ENCODE measurements around the gene EBF3. TPM values are rescaled to one million over a fixed set of nuclear protein-coding genes. Genes with fewer than 3 reads are reported as not detected.

The EBF3 gene
- total RNA-seq, 1 donor from 2014 or later: 0.15 TPM

DNA sequence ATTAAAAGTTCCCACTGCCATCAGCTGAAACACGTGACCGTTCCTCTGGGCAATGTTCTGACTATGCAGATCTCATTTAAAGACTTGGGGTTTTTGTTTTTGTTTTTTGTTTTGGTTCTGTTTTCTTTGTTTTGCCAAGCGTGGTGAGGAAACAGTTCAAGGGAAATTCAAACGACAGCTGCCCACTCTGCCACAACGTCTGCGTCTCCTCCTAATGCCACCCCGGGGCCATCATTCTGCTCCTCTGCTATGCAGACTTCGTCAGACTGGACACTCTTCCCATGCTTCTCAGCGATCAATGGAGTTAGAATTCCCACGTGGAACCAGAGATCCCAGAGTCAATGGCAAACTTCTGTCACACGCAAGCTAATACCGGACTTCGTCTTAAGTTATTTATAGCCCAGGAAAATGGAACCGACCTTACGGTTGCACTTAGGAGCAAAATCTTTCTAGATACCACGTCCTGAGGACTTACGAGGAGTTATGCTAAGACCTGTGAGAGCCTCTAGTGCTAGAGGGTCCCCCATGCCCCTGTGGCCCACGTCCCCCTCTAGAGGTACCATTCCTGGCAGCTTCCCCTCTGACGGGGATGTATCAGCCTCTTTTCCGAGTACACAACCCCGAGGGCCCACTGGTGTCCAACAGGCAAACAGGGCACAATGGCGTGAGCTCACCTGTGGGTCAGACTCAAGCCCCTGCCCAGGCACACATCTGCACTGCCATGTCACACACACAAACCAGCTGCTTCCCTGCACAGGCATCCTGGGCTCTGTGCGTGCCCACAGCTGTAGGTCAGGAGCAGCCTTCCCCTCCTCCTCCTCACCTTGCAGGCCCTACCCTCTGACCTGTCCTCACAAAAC, 24.4 kb downstream of the EBF3 start:
- Mint-ChIP-seq H3K4me3 (no peak overlapping the region), H3K27ac (peak overlapping the region; percentile 88), H3K36me3 (no peaks in the 10 kb centered on the region), H3K4me1 (peaks cover 15% of the 10 kb centered on the region), H3K27me3 (ENCODE audit: insufficient read depth, low read depth) (peaks cover 11% of the 10 kb centered on the region), H3K9me3 (no peaks in the 10 kb centered on the region)
- TF ChIP-seq EZH2phosphoT487 (IDR thresholded peaks at IDR 0.05): no peak
- TF ChIP-seq, protein P1, sequence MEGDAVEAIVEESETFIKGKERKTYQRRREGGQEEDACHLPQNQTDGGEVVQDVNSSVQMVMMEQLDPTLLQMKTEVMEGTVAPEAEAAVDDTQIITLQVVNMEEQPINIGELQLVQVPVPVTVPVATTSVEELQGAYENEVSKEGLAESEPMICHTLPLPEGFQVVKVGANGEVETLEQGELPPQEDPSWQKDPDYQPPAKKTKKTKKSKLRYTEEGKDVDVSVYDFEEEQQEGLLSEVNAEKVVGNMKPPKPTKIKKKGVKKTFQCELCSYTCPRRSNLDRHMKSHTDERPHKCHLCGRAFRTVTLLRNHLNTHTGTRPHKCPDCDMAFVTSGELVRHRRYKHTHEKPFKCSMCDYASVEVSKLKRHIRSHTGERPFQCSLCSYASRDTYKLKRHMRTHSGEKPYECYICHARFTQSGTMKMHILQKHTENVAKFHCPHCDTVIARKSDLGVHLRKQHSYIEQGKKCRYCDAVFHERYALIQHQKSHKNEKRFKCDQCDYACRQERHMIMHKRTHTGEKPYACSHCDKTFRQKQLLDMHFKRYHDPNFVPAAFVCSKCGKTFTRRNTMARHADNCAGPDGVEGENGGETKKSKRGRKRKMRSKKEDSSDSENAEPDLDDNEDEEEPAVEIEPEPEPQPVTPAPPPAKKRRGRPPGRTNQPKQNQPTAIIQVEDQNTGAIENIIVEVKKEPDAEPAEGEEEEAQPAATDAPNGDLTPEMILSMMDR (IDR thresholded peaks at IDR 0.05): no peak
- no peak for TF ChIP-seq EZH2 (IDR thresholded peaks at IDR 0.05)
- Histone ChIP-seq H3K4me3 (no peak overlapping the region), H3K27me3 (no peaks in the 10 kb centered on the region), H3K27ac (no peak overlapping the region), H2AFZ (replicated peaks) (no peak overlapping the region), H3F3A (ENCODE audit: low read depth) (no peaks in the 10 kb centered on the region), H3K4me2 (no peak overlapping the region), H3K36me3 (no peaks in the 10 kb centered on the region), H3K9ac (no peak overlapping the region), H3K79me2 (ENCODE audit: low read depth) (no peaks in the 10 kb centered on the region), H3K9me3 (ENCODE audit: low read depth) (no peaks in the 10 kb centered on the region), H4K20me1 (ENCODE audit: low read depth) (no peaks in the 10 kb centered on the region), H3K4me1 (peaks cover 2% of the 10 kb centered on the region)
- no peak for DNase-seq (ENCODE audit: low spot score)

GRCh38 chr10:129938460-129938859, 25.6 kb downstream of the EBF3 start:
- Mint-ChIP-seq H3K27me3 (ENCODE audit: insufficient read depth, low read depth) (peaks cover 11% of the 10 kb centered on the region), H3K36me3 (no peaks in the 10 kb centered on the region), H3K27ac (no peak overlapping the region), H3K4me1 (peaks cover 19% of the 10 kb centered on the region), H3K4me3 (no peak overlapping the region), H3K9me3 (no peaks in the 10 kb centered on the region)
- no peak overlapping the region for H2AFZ ChIP-seq (replicated peaks)
- no peak overlapping the region for H3K27ac ChIP-seq
- H3K9ac ChIP-seq: no peak overlapping the region
- no peaks in the 10 kb centered on the region for H4K20me1 ChIP-seq (ENCODE audit: low read depth)
- no peaks in the 10 kb centered on the region for H3F3A ChIP-seq (ENCODE audit: low read depth)
- DNase-seq (ENCODE audit: low spot score): no peak
- H3K4me1 ChIP-seq: peaks cover 2% of the 10 kb centered on the region
- no peaks in the 10 kb centered on the region for H3K79me2 ChIP-seq (ENCODE audit: low read depth)
- no peak overlapping the region for H3K4me2 ChIP-seq
- H3K9me3 ChIP-seq (ENCODE audit: low read depth): no peaks in the 10 kb centered on the region
- no peaks in the 10 kb centered on the region for H3K36me3 ChIP-seq
- TF ChIP-seq, protein P1 (IDR thresholded peaks at IDR 0.05): no peak
- TF ChIP-seq EZH2phosphoT487 (IDR thresholded peaks at IDR 0.05) (no peak), EZH2 (IDR thresholded peaks at IDR 0.05) (no peak)
- no peaks in the 10 kb centered on the region for H3K27me3 ChIP-seq
- H3K4me3 ChIP-seq: no peak overlapping the region

DNA sequence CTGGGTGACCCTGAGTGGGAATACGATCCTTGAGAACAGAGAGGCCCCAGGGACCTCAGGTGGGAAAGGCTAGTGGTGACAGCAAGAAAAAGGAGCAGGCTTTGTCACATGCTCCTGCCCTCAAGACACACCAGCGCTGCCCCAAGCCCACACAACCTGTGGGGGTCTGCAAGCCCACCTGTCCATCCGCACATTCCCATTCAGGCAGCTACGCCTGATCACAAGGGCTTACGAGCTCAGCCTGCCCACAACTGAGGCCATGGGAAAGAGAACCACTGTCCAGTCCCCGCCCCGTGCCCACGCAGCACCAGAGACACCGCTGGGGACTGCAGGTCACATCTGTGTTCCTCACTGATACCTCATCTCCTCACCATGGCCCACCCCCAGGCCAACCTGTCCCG, 26.7 kb downstream of the EBF3 start:
- Histone ChIP-seq H3K9ac (no peak overlapping the region), H3F3A (ENCODE audit: low read depth) (no peaks in the 10 kb centered on the region), H3K27ac (no peak overlapping the region), H2AFZ (replicated peaks) (no peak overlapping the region), H3K9me3 (ENCODE audit: low read depth) (no peaks in the 10 kb centered on the region), H3K4me2 (no peak overlapping the region), H3K36me3 (no peaks in the 10 kb centered on the region), H3K4me3 (no peak overlapping the region), H3K4me1 (no peaks in the 10 kb centered on the region), H3K79me2 (ENCODE audit: low read depth) (no peaks in the 10 kb centered on the region), H3K27me3 (no peaks in the 10 kb centered on the region), H4K20me1 (ENCODE audit: low read depth) (no peaks in the 10 kb centered on the region)
- DNase-seq (ENCODE audit: low spot score): no peak
- peaks cover 11% of the 10 kb centered on the region for H3K27me3 Mint-ChIP-seq (ENCODE audit: insufficient read depth, low read depth)
- H3K9me3 Mint-ChIP-seq: no peaks in the 10 kb centered on the region
- H3K4me3 Mint-ChIP-seq: no peak overlapping the region
- no peak for TF ChIP-seq EZH2 (IDR thresholded peaks at IDR 0.05)
- TF ChIP-seq, protein P1 (IDR thresholded peaks at IDR 0.05): no peak
- TF ChIP-seq EZH2phosphoT487 (IDR thresholded peaks at IDR 0.05): no peak
- peaks cover 22% of the 10 kb centered on the region for H3K4me1 Mint-ChIP-seq
- no peak overlapping the region for H3K27ac Mint-ChIP-seq
- no peaks in the 10 kb centered on the region for H3K36me3 Mint-ChIP-seq
